ENCODE results near the gene SIAH1. TPM values are rescaled to one million over a fixed set of nuclear protein-coding genes. Genes with fewer than 3 reads are reported as not detected.
"Not testable (repeated sequence)": the region's sequence is repeated elsewhere in the genome, so short reads cannot be mapped to it uniquely, and the experiment has no call there.

SIAH1 gene
- total RNA-seq, 8 experiments from 2014 or later, result 9.0 to 46.2 (median 37.9) TPM

DNA sequence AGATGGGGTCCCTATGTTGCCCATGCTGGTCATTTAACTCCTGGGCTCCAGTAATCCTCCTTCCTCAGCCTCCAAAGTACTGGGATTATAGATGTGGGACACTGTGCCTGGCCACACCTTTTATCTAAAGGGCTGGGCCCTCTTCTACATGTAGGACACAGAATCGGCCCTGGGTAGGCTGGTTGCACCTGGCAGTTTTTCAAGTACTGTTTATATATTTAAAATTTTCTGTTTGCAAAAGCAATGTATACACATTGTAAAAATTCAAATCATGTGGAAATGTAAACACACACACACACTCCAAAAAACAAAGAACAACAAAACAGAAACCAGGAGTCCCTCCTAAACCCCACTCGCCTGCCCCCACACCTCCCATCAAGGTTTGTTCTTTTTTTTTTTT is 28.1 kb upstream of the SIAH1 start:
- 17 to 74% (median 66%) methylated on average over 1 to 2 of the region's 2 CpGs; no CpG with 5 or more reads in 6 of the 10 experiments for WGBS, 10 experiments
- in situ Hi-C loops (cut with MboI; ENCODE audit: low pct_unique_long_range_greater_than_20kb in 2 of 9, low sequenced_read_pairs in 9 of 9, unreplicated experiment in 9 of 9), result no loop called here
- peak in 1 of 8 experiments; percentile 59 for ATAC-seq (replicated peaks in 6 of 8)

GRCh38 chr16:48409839-48410632 is 24.8 kb upstream of the SIAH1 start:
- 69 to 86% (median 74%) methylated on average over 2 to 8 of the region's 12 CpGs; no CpG with 5 or more reads in 2 of the 10 experiments for WGBS, 10 experiments
- no peak overlapping the region for H3K27ac ChIP-seq
- ATAC-seq (replicated peaks in 6 of 8), result peak; percentile 19 to 99 (median 90)
- in situ Hi-C loops (cut with MboI; ENCODE audit: low pct_unique_long_range_greater_than_20kb in 2 of 9, low sequenced_read_pairs in 9 of 9, unreplicated experiment in 9 of 9), result no loop called here
- no peak overlapping the region for H3K4me3 ChIP-seq
- H3K4me1 ChIP-seq (replicated peaks in 1 of 2), result no peaks in the 10 kb centered on the region

More for the DNA sequence above, 28.1 kb upstream of the SIAH1 start:
- no peak overlapping the region for H3K4me3 ChIP-seq
- H3K27ac ChIP-seq, result no peak overlapping the region
- no peaks in the 10 kb centered on the region for H3K4me1 ChIP-seq (replicated peaks in 1 of 2)

DNA sequence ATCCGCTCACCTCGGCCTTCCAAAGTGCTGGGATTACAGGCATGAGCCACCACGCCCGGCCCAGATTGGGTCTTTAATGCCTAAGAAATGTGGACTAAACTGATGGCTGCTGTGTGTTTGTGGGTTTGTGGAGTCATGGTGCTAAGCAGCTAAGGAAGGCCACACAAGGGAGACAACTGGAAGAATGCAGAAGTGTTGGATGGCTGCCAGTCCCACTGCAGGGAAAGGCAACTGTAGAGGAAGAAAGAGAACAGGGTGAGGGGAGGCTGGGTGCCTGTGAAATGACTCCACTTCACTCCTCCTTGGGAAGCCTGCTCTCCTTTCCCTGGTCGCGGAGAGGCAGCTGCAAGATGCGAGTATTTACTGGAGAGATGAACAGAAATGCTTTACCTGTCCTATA is 23.5 kb upstream of the SIAH1 start:
- H3K4me1 ChIP-seq (replicated peaks in 1 of 2), result no peaks in the 10 kb centered on the region
- 40 to 96% (median 79%) methylated on average over 2 to 6 of the region's 7 CpGs for WGBS, 10 experiments
- no peak overlapping the region for H3K4me3 ChIP-seq
- no peak for ATAC-seq (replicated peaks in 6 of 8)
- in situ Hi-C loops (cut with MboI; ENCODE audit: low pct_unique_long_range_greater_than_20kb in 2 of 9, low sequenced_read_pairs in 9 of 9, unreplicated experiment in 9 of 9), result no loop called here
- H3K27ac ChIP-seq, result no peak overlapping the region

DNA sequence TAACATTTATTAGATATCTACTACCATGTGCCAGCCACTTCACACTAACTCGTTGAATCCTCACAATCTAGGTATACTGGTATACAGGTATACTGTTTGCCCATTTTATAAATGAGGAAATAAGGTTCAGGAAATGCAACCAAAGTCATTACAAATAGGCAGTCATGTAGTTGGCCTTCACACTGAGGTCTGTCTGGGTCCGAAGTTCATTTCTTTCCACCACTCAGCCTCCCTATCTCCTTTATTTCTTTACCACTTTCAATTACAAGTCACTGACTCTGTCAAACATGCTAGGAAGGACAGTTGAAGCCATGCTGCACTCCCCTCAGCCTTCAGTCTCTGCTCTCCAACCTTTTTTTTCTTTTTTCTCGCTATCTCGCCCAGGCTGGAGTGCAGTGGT is 20.7 kb upstream of the SIAH1 start:
- WGBS, 10 experiments, result 72 to 100% (median 81%) methylated on average over 2 to 4 of the region's 4 CpGs; no CpG with 5 or more reads in 2 of the 10 experiments
- in situ Hi-C loops (cut with MboI; ENCODE audit: low pct_unique_long_range_greater_than_20kb in 2 of 9, low sequenced_read_pairs in 9 of 9, unreplicated experiment in 9 of 9), result no loop called here
- no peak for ATAC-seq (replicated peaks in 6 of 8)

DNA sequence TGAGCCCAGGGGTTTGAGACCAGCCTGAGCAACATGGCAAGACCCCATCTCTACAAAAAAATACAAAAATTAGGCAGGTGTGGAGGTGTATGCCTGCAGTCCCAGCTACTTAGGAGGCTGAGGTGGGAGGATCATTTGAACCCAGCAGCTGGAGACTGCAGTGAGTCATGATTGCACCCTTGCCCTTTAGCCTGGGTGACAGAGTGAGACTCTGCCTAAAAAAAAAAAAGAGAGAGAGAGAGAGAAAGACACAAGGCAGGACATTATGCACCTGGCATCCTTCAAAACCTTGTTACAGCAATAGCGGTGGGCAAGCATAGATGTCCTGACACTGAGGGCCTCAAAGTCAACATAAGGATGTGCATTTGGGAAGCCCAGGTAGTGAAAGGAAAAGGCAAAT is 19.9 kb upstream of the SIAH1 start:
- H3K27ac ChIP-seq, result no peak overlapping the region
- no peak overlapping the region for H3K4me3 ChIP-seq
- no peaks in the 10 kb centered on the region for H3K4me1 ChIP-seq (replicated peaks in 1 of 2)
- in situ Hi-C loops (cut with MboI; ENCODE audit: low pct_unique_long_range_greater_than_20kb in 2 of 9, low sequenced_read_pairs in 9 of 9, unreplicated experiment in 9 of 9), result no loop called here
- WGBS, 10 experiments, result 89 to 100% (median 91%) methylated on average over 1 of the region's 1 CpG; no CpG with 5 or more reads in 7 of the 10 experiments
- ATAC-seq (replicated peaks in 6 of 8), result no peak

More for the DNA sequence above, 20.7 kb upstream of the SIAH1 start:
- Histone ChIP-seq H3K4me3 (no peak overlapping the region), H3K4me1 (replicated peaks in 1 of 2) (no peaks in the 10 kb centered on the region), H3K27ac (no peak overlapping the region)

DNA sequence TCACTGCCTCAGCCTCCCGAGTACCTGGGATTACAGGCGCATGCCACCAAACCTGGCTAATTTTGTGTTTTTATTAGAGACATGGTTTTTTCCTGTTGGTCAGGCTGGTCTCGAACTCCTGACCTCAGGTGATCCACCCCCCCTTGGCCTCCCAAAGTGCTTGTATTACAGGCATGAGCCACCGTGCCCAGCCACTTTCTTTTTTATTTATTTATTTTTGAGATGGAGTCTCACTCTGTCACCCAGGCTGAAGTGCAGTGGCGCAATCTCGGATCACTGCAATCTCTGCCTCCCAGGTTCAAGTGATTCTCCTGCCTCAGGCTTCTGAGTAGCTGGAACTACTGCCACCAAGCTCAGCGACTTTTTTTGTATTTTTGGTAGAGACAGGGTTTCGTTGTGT is 17.3 kb upstream of the SIAH1 start:
- H3K27ac ChIP-seq; H3K4me1 ChIP-seq (replicated peaks in 1 of 2); ATAC-seq (replicated peaks in 6 of 8); H3K4me3 ChIP-seq; in situ Hi-C loops (cut with MboI; ENCODE audit: low pct_unique_long_range_greater_than_20kb in 2 of 9, low sequenced_read_pairs in 9 of 9, unreplicated experiment in 9 of 9): not testable (repeated sequence)
- 0 to 100% (median 93%) methylated on average over 1 to 6 of the region's 8 CpGs for WGBS, 10 experiments

GRCh38 chr16:48395375-48395774 is 10.2 kb upstream of the SIAH1 start:
- H3K27ac ChIP-seq, result no peak overlapping the region
- WGBS, 10 experiments, result 0 to 100% (median 89%) methylated on average over 1 to 3 of the region's 3 CpGs; no CpG with 5 or more reads in 2 of the 10 experiments
- ATAC-seq (replicated peaks in 6 of 8), result no peak
- H3K4me1 ChIP-seq (replicated peaks in 1 of 2), result peaks cover 4 to 14% of the 10 kb centered on the region in 2 donors
- no peak overlapping the region for H3K4me3 ChIP-seq
- in situ Hi-C loops (cut with MboI; ENCODE audit: low pct_unique_long_range_greater_than_20kb in 2 of 9, low sequenced_read_pairs in 9 of 9, unreplicated experiment in 9 of 9), result loop anchor here in 3 of 9 experiments (25.0 kb wide), 2 partner anchors 108 to 217 kb away; partner anchors contain the start of gene N4BP1 (in 2 of the 3)

DNA sequence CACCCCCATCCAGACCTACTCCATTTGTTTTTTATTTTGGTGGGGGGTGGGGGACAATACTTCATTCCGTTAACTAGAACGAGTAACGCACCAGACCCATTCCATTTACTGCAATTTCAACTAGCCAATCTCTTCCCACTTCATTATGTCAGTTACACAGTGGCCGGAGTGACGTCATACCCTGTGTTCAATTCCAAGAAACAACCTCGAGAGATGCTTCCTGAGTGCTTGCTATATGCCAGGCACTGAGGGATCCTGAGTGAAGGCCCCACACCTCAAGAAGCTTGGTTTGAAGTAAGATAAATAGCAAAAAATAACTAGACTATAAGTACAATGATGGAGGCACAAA is 9.1 kb upstream of the SIAH1 start:
- in situ Hi-C loops (cut with MboI; ENCODE audit: low pct_unique_long_range_greater_than_20kb in 2 of 9, low sequenced_read_pairs in 9 of 9, unreplicated experiment in 9 of 9), result loop anchor here in 3 of 9 experiments (25.0 kb wide), 2 partner anchors 107 to 218 kb away; partner anchors contain the start of gene N4BP1 (in 2 of the 3)
- WGBS, 10 experiments, result 23 to 100% (median 81%) methylated on average over 1 to 6 of the region's 6 CpGs; no CpG with 5 or more reads in 2 of the 10 experiments
- peaks cover 4 to 14% of the 10 kb centered on the region in 2 donors for H3K4me1 ChIP-seq (replicated peaks in 1 of 2)
- H3K27ac ChIP-seq, result peak overlapping the region; percentile 59 to 72
- no peak overlapping the region for H3K4me3 ChIP-seq
- ATAC-seq (replicated peaks in 6 of 8), result peak in 5 of 8 experiments; percentile 68 to 79 (median 73)

DNA sequence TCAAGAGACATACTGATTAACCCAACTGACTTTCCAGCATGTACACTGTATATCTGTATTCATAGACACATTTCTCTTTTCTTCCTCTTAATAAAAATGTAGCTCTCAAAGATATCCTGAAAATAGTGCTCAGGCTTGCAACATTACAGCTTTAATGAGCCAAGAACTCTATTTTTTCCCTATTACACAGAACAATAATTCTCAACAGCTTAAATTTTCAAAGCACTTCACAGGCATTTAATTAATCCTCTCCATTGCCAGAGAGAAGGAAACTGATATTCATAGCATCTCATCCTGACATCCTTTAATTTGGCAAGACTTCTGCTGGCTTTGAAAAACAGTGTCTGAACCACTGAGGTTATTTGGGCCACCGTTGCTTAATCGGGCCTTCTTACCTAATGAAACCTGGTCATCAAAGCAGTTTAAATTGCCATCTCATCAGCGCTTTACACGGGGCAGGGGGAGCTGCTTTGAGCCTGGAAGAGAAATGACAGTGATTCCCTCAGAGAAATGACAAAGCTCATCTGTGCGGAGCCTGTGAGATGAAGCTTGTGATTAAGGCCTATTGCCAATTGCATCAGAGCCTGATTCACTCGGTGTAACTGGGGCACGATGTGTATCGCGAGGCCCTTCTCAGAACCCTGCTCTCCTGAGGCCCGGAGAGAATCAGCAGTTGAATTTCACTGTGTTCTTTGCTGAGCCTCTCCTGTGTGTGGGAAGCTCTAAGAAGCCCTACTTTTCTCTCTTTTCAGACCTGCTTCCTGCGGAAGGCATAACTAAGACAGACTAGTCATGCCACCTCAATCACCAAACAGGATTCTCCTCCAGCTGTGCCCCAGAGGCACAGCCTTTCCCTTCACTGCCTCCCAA is 8.5 kb upstream of the SIAH1 start:
- H3K4me1 ChIP-seq (replicated peaks in 1 of 2), result peaks cover 4 to 14% of the 10 kb centered on the region in 2 donors
- peak overlapping the region; percentile 59 to 72 for H3K27ac ChIP-seq
- 16 to 82% (median 57%) methylated on average over 3 to 10 of the region's 11 CpGs; no CpG with 5 or more reads in 1 of the 10 experiments for WGBS, 10 experiments
- no peak overlapping the region for H3K4me3 ChIP-seq
- in situ Hi-C loops (cut with MboI; ENCODE audit: low pct_unique_long_range_greater_than_20kb in 2 of 9, low sequenced_read_pairs in 9 of 9, unreplicated experiment in 9 of 9), result loop anchor here in 3 of 9 experiments (25.0 kb wide), 2 partner anchors 106 to 219 kb away; partner anchors contain the start of gene N4BP1 (in 2 of the 3)
- ATAC-seq (replicated peaks in 6 of 8), result peak in 7 of 8 experiments; percentile 56 to 98 (median 97)

GRCh38 chr16:48392407-48392806 is 7.2 kb upstream of the SIAH1 start:
- Histone ChIP-seq H3K27ac (no peak overlapping the region), H3K4me1 (replicated peaks in 1 of 2) (peaks cover 4 to 14% of the 10 kb centered on the region in 2 donors), H3K4me3 (no peak overlapping the region)
- in situ Hi-C loops (cut with MboI; ENCODE audit: low pct_unique_long_range_greater_than_20kb in 2 of 9, low sequenced_read_pairs in 9 of 9, unreplicated experiment in 9 of 9), result loop anchor here in 3 of 9 experiments (25.0 kb wide), 2 partner anchors 105 to 220 kb away; partner anchors contain the start of gene N4BP1 (in 2 of the 3)
- no peak for ATAC-seq (replicated peaks in 6 of 8)
- 67 to 100% (median 91%) methylated on average over 1 to 5 of the region's 5 CpGs; no CpG with 5 or more reads in 3 of the 10 experiments for WGBS, 10 experiments

- in situ Hi-C loops (cut with MboI; ENCODE audit: low pct_unique_long_range_greater_than_20kb in 2 of 9, low sequenced_read_pairs in 9 of 9, unreplicated experiment in 9 of 9), result loop anchor here in 3 of 9 experiments (25.0 kb wide), 2 partner anchors 99 to 226 kb away; partner anchors contain the start of gene N4BP1 (in 2 of the 3)
- Histone ChIP-seq H3K4me3 (no peak overlapping the region), H3K4me1 (replicated peaks in 1 of 2) (peaks cover 0 to 12% of the 10 kb centered on the region in 2 donors), H3K27ac (no peak overlapping the region)
- no peak for ATAC-seq (replicated peaks in 6 of 8)
- WGBS, 10 experiments, result 76 to 100% (median 93%) methylated on average over 1 to 13 of the region's 17 CpGs
These were observed 1.5 kb upstream of the SIAH1 start for GRCh38 chr16:48386559-48387312.
